ENCODE data around the gene HENMT1. TPM values are rescaled to one million over a fixed set of nuclear protein-coding genes. Genes with fewer than 3 reads are reported as not detected.

HENMT1 gene
- total RNA-seq, 1 donor from 2014 or later: 6.9 TPM

DNA sequence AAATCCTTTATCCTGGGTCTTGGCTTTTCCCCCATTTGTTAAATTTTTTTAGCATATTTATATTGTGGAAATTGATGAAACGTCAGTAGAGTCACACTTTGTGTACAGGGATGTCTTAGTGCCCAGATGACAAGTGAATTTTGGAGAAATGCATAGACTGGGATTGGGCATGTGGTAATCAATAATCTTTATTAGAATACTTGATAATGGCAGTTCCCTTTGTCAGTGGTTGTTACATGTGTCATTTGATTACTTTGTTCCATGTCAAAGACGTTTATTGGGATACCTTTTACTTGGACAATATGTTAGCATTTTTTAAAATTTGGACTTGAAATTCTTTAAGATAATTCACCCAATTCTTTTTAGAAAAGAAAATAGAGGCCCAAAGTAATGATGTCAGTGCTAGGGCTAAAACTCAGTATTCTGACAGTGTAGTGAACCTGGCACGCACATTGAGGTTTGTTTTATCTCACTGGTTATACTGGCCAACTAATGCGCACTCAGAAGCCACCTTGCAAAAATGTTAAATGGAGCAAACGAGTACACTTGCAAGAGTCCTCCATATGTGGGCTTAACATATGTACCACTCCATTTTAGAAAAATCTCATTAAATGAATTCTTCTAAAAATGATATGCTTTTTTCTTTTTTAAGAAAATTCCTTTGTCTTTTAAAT, 40.4 kb upstream of the HENMT1 start:
- no peak overlapping the region for H3K4me3 Mint-ChIP-seq
- no peak overlapping the region for H3K27ac Mint-ChIP-seq
- DNase-seq (ENCODE audit: extremely low spot score, unreplicated experiment): no peak
- TF ChIP-seq, protein P1, sequence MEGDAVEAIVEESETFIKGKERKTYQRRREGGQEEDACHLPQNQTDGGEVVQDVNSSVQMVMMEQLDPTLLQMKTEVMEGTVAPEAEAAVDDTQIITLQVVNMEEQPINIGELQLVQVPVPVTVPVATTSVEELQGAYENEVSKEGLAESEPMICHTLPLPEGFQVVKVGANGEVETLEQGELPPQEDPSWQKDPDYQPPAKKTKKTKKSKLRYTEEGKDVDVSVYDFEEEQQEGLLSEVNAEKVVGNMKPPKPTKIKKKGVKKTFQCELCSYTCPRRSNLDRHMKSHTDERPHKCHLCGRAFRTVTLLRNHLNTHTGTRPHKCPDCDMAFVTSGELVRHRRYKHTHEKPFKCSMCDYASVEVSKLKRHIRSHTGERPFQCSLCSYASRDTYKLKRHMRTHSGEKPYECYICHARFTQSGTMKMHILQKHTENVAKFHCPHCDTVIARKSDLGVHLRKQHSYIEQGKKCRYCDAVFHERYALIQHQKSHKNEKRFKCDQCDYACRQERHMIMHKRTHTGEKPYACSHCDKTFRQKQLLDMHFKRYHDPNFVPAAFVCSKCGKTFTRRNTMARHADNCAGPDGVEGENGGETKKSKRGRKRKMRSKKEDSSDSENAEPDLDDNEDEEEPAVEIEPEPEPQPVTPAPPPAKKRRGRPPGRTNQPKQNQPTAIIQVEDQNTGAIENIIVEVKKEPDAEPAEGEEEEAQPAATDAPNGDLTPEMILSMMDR (conservative IDR thresholded peaks at IDR 0.05): no peak
- no peaks in the 10 kb centered on the region for H3K9me3 Mint-ChIP-seq
- no peaks in the 10 kb centered on the region for H3K4me1 Mint-ChIP-seq (ENCODE audit: unreplicated experiment)
- H3K36me3 Mint-ChIP-seq: peaks cover 28% of the 10 kb centered on the region
- H3K27me3 Mint-ChIP-seq: peaks cover 3% of the 10 kb centered on the region

DNA sequence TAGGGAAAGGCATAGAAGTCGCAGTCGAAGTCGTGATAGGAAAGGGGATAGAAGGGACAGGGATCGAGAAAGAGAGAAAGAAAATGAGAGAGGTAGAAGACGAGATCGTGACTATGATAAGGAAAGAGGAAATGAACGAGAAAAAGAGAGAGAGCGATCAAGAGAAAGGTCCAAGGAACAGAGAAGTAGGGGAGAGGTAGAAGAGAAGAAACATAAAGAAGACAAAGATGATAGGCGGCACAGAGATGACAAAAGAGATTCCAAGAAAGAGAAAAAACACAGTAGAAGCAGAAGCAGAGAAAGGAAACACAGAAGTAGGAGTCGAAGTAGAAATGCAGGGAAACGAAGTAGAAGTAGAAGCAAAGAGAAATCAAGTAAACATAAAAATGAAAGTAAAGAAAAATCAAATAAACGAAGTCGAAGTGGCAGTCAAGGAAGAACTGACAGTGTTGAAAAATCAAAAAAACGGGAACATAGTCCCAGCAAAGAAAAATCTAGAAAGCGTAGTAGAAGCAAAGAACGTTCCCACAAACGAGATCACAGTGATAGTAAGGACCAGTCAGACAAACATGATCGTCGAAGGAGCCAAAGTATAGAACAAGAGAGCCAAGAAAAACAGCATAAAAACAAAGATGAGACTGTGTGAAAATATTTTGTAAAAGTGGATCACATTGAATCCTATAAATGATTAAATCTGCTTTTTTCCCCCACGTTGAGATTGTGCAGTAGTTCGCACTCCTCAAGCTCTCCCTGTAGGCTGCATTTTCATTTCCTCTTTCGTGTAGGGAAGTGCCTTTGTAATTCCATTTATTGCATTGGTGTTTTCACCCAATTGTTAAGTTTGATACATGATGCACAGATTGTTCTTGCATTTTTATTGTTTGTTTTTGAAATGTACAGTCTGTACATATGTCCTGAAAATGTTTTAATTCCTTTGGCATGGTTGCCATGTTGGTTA, 38.8 kb upstream of the HENMT1 start:
- no peak for DNase-seq (ENCODE audit: extremely low spot score, unreplicated experiment)
- peaks cover 33% of the 10 kb centered on the region for H3K36me3 Mint-ChIP-seq
- no peak overlapping the region for H3K4me3 Mint-ChIP-seq
- TF ChIP-seq, protein P1 (conservative IDR thresholded peaks at IDR 0.05): no peak
- no peak overlapping the region for H3K27ac Mint-ChIP-seq
- no peaks in the 10 kb centered on the region for H3K27me3 Mint-ChIP-seq
- H3K9me3 Mint-ChIP-seq: no peaks in the 10 kb centered on the region
- peaks cover 4% of the 10 kb centered on the region for H3K4me1 Mint-ChIP-seq (ENCODE audit: unreplicated experiment)

DNA sequence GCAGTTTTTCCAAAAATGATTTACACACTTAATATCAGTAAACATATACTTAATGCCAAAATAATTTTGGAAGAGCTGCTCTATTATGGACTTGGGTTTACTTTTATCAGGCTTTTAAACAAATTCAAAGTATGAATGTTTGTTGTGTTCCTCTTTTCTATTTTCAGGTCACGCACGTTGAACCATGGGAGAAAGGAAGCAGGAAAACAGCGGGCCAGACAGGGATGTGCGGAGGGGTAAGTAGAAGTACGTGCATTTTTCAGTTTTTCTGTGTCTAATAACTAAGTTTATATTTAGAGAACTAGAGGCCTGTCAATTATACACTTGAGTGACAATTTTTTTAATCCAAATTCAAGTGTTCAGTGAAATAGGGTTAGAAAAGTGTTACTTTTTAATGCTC, 34.6 kb upstream of the HENMT1 start:
- DNase-seq (ENCODE audit: extremely low spot score, unreplicated experiment): no peak
- no peaks in the 10 kb centered on the region for H3K9me3 Mint-ChIP-seq
- H3K27ac Mint-ChIP-seq: no peak overlapping the region
- TF ChIP-seq, protein P1 (conservative IDR thresholded peaks at IDR 0.05): no peak
- H3K4me1 Mint-ChIP-seq (ENCODE audit: unreplicated experiment): peaks cover 19% of the 10 kb centered on the region
- peak overlapping the region; percentile 1 for H3K4me3 Mint-ChIP-seq
- H3K36me3 Mint-ChIP-seq: peaks cover 36% of the 10 kb centered on the region
- H3K27me3 Mint-ChIP-seq: no peaks in the 10 kb centered on the region

DNA sequence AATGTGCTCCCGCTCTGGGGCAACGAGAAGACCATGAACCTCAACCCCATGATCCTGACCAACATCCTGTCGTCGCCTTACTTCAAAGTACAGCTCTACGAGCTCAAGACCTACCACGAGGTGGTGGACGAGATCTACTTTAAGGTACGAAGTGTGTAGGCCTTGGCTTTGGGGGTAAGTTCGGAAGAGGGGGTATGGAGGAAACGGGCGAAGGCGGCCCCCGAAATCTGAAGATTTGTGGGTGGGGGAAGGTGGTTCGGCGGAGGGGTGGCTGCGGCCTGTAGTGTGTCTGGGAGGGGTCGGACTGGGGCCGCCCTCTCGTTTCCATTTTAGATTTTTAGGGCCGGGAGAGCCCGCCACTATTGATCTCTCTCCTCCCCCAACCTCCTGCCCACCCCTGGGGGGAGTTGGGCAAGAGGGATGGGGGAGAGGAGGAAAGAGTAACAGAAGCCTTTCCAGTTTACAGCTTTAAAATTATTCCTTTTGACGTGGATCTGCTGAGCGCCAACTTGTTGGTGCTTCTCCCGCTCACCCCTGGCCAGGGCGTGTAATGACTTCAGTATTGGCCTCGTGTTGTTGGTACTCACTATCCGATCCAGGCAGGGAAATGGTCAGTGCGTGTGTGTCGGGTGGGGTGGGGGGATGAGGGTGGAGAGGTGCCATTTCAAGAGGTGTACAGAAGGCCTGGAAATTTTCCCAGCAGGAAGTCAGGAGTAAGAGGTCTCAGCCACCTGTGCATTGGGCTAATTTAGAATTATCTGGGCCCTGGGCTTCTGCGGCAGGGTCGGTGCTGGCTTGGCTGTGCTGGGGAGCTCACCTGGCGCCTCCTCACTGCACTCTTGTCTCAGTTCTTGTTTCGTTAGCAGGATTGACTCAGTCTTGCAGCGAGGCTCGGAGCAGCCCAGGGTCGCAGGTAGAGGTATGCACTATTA, 32.1 kb upstream of the HENMT1 start:
- DNase-seq (ENCODE audit: extremely low spot score, unreplicated experiment): no peak
- Mint-ChIP-seq H3K27ac (peak overlapping the region; percentile 96), H3K9me3 (no peaks in the 10 kb centered on the region), H3K36me3 (peaks cover 15% of the 10 kb centered on the region), H3K4me1 (ENCODE audit: unreplicated experiment) (peaks cover 21% of the 10 kb centered on the region), H3K27me3 (peaks cover 5% of the 10 kb centered on the region), H3K4me3 (peak overlapping the region; percentile 100)
- TF ChIP-seq, protein P1 (conservative IDR thresholded peaks at IDR 0.05): peak; percentile 54

Measured in type B pancreatic cell (in vitro differentiated cells).